HEK293 (cell line): Measurements from ENCODE around the gene CDRT4.
"Not testable (repeated sequence)": the region's sequence is repeated elsewhere in the genome, so short reads cannot be mapped to it uniquely, and the experiment has no call there.

Source experiments
- CTCF ChIA-PET: fragments of 350-600 bp; formaldehyde crosslinking; extraction: SDS; loops from one replicate; lab custom pipeline; 2021; ENCODE audit warnings: antibody characterized with exemption; lab: Yijun Ruan, JAX
- POLR2A ChIA-PET: fragments of 300-600 bp; formaldehyde crosslinking; extraction: SDS; loops from one replicate; lab custom pipeline; 2020; ENCODE audit warnings: antibody characterized with exemption, inconsistent platforms; lab: Yijun Ruan, JAX
- H3K27ac ChIP-seq: fragments of 200-500 bp; sonication (Bioruptor generic); 2 replicates; pipeline ENCODE4 v1.5.1; 2014; ENCODE audit warnings: low read depth, low read length, control low read depth, inconsistent platforms; ENCODE audit errors: extremely low read depth
- H3K36me3 ChIP-seq, 2 experiments: fragments of 200-500 bp in 1 of 2; sonication (Bioruptor generic) in 1 of 2; 1 replicate in 1 of 2; 2 replicates in 1 of 2; pipeline ENCODE4 v1.5.1; 2014 to 2017; ENCODE audit warnings: inconsistent platforms in 2 of 2, low read length in 2 of 2; ENCODE audit not compliant: control insufficient read depth in 2 of 2, insufficient read depth in 1 of 2
- H3K4me1 ChIP-seq: fragments of 200-500 bp; sonication (Bioruptor generic); 2 replicates; pipeline ENCODE4 v1.5.1; 2014; ENCODE audit warnings: mild to moderate bottlenecking, low read length, inconsistent platforms; ENCODE audit not compliant: control insufficient read depth, insufficient read depth
- H3K4me3 ChIP-seq: 2 replicates; pipeline ENCODE4 v1.5.1; 2011; ENCODE audit warnings: low read depth, mild to moderate bottlenecking, control low read depth, low read length, moderate library complexity
- H3K9me3 ChIP-seq: fragments of 200-500 bp; sonication (Bioruptor generic); 2 replicates; pipeline ENCODE4 v1.5.1; 2014; ENCODE audit warnings: low read depth, low read length, inconsistent platforms; ENCODE audit not compliant: control insufficient read depth, insufficient read depth
- GLI2 ChIP-seq: fragments of 450-650 bp; formaldehyde crosslinking; IDR thresholded peaks from 2 replicates; pipeline ENCODE4; 2017; ENCODE audit warnings: missing biosample characterization, missing genetic modification characterization, low read depth, borderline replicate concordance
- ZNF132 ChIP-seq: fragments of 450-650 bp; formaldehyde crosslinking; IDR thresholded peaks from 2 replicates; pipeline ENCODE4 v1.5.1; 2017; ENCODE audit warnings: missing biosample characterization, missing genetic modification characterization, borderline replicate concordance
- ZNF140 ChIP-seq: fragments of 450-650 bp; formaldehyde crosslinking; IDR thresholded peaks from 2 replicates; pipeline ENCODE4 v1.5.1; 2016; ENCODE audit warnings: missing biosample characterization, missing genetic modification characterization
- ZNF146 ChIP-seq: fragments of 450-650 bp; formaldehyde crosslinking; IDR thresholded peaks from 2 replicates; pipeline ENCODE4 v1.5.1; 2016; ENCODE audit warnings: missing biosample characterization, missing genetic modification characterization
- ZNF157 ChIP-seq: fragments of 450-650 bp; formaldehyde crosslinking; IDR thresholded peaks from 2 replicates; pipeline ENCODE4 v1.5.1; 2016; ENCODE audit warnings: missing biosample characterization, missing genetic modification characterization
- ZNF221 ChIP-seq: fragments of 450-650 bp; formaldehyde crosslinking; IDR thresholded peaks from 2 replicates; pipeline ENCODE4 v1.5.1; 2017; ENCODE audit warnings: missing biosample characterization, missing genetic modification characterization, borderline replicate concordance
- ZNF394 ChIP-seq: fragments of 450-650 bp; formaldehyde crosslinking; IDR thresholded peaks from 2 replicates; pipeline ENCODE4 v1.5.1; 2016; ENCODE audit warnings: missing biosample characterization, missing genetic modification characterization, mild to moderate bottlenecking, moderate library complexity, borderline replicate concordance
- ZNF404 ChIP-seq: fragments of 450-650 bp; formaldehyde crosslinking; IDR thresholded peaks from 2 replicates; pipeline ENCODE4 v1.5.1; 2017; ENCODE audit warnings: missing biosample characterization, missing genetic modification characterization
- ZNF530 ChIP-seq: fragments of 450-650 bp; formaldehyde crosslinking; IDR thresholded peaks from 2 replicates; pipeline ENCODE4 v1.5.1; 2016; ENCODE audit warnings: low read depth, missing biosample characterization, missing genetic modification characterization
- ZNF571 ChIP-seq: fragments of 450-650 bp; formaldehyde crosslinking; IDR thresholded peaks from 2 replicates; pipeline ENCODE4 v1.5.0; 2017; ENCODE audit warnings: missing biosample characterization, missing genetic modification characterization
- ZNF596 ChIP-seq: fragments of 450-650 bp; IDR thresholded peaks from 2 replicates; pipeline ENCODE4 v1.5.0; 2018; ENCODE audit warnings: missing biosample characterization, mild to moderate bottlenecking, missing genetic modification characterization, moderate library complexity
- TF ChIP-seq, protein P1 (sequence below): fragments of 450-650 bp; formaldehyde crosslinking; IDR thresholded peaks from 2 replicates; pipeline ENCODE4 v1.5.1; 2016; ENCODE audit warnings: missing biosample characterization, missing genetic modification characterization
- TF ChIP-seq, protein P2 (sequence below): fragments of 450-650 bp; formaldehyde crosslinking; IDR thresholded peaks from 2 replicates; pipeline ENCODE4 v1.5.1; 2016; ENCODE audit warnings: missing biosample characterization, missing genetic modification characterization, low read depth
- TF ChIP-seq, protein P3 (sequence below): fragments of 450-650 bp; IDR thresholded peaks from 2 replicates; pipeline ENCODE4 v1.5.1; 2018; ENCODE audit warnings: missing biosample characterization, missing genetic modification characterization
- TF ChIP-seq, protein P4 (sequence below): fragments of 450-650 bp; formaldehyde crosslinking; IDR thresholded peaks from 2 replicates; pipeline ENCODE4; 2016; ENCODE audit warnings: missing biosample characterization, missing genetic modification characterization
- TF ChIP-seq, protein P5 (sequence below): fragments of 450-650 bp; formaldehyde crosslinking; IDR thresholded peaks from 2 replicates; pipeline ENCODE4 v1.5.1; 2017; ENCODE audit warnings: missing biosample characterization, missing genetic modification characterization
- TF ChIP-seq, protein P6 (sequence below): fragments of 450-650 bp; IDR thresholded peaks from 2 replicates; pipeline ENCODE4 v1.5.1; 2018; ENCODE audit warnings: missing biosample characterization, mild to moderate bottlenecking, missing genetic modification characterization
- TF ChIP-seq, protein P7 (sequence below): fragments of 450-650 bp; formaldehyde crosslinking; IDR thresholded peaks from 2 replicates; pipeline ENCODE4 v1.5.0; 2017; ENCODE audit warnings: missing biosample characterization, missing genetic modification characterization, borderline replicate concordance

Gene CDRT4

DNA sequence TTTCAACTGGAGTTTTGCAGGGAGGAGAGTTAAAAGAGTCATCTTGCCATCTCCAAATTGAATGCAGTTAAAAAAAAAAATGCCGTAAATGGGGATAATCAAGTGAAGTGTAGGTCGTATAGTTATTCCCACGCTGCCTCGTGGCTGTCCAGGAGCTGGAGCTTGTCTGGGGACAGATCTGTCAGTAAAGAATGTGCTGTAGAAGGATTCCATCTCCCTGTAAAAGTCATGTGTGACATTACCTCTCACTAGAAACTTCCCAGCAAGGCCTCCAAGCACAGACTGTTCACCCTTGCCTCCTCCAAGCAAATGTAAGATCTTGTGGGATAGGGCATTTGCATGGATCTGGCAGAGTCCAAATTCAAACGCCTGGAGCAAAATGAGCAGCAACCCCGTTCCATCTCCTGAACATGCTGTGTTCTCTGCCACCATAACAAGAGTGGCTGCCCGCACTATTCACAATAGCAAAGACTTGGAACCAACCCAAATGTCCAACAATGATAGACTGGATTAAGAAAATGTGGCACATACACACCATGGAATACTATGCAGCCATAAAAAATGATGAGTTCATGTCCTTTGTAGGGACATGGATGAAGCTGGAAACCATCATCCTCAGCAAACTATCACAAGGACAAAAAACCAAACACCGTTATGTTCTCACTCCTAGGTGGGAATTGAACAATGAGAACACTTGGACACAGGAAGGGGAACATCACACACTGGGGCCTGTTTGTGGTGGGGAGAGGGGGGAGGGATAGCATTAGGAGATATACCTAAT is 28.0 kb downstream of the CDRT4 start:
- H3K4me3 ChIP-seq, POLR2A ChIA-PET, H3K27ac ChIP-seq, H3K4me1 ChIP-seq, H3K9me3 ChIP-seq: not testable (repeated sequence)
- H3K36me3 ChIP-seq: peaks cover 3 to 22% of the 10 kb centered on the region in 2 experiments; a peak in 2 of 3 replicates
- CTCF ChIA-PET: interaction anchor here (0.6 to 6.9 kb wide), 2 partner anchors 63 to 1871 kb away, joined by 3 to 43 read pairs; no protein-coding TSS in a partner anchor
- TF ChIP-seq, protein P1, sequence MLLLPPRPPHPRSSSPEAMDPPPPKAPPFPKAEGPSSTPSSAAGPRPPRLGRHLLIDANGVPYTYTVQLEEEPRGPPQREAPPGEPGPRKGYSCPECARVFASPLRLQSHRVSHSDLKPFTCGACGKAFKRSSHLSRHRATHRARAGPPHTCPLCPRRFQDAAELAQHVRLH (tag by site-specific recombination): 0 out of 2 replicates have a peak, but pooled peaks have one; percentile 27
- peak; percentile 91 for TF ChIP-seq ZNF146 (tag by site-specific recombination)

DNA sequence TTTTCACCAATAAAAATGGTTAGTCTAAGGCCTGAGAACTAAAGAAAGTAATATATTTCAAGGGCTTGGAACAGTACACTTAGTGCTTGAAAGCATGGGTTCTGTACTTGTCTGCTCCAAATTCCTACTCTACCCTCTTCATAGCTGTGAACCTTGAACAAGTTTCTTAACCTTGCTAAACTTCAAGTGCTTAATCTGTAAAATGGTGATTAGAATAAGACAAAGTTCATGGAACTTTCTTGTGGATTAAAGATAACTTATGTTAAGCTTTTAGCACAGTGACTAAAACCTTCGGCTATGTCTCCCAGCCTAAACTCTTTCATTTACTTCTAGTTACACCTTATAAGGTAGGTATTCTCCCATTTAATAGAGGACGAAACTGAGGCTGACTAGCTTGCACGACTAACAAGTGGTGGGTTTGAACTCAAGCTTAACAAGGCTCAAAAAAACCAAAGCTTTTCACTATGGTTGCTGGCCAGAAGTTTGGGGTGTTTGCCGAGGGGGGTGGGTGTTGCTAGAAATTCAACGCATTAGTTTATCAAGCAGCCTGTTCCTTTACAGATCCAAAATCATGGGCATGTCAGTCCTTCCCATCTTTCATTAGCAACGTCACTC is 28.8 kb downstream of the CDRT4 start:
- no peak for TF ChIP-seq ZNF221 (tag by site-specific recombination)
- TF ChIP-seq, protein P2, sequence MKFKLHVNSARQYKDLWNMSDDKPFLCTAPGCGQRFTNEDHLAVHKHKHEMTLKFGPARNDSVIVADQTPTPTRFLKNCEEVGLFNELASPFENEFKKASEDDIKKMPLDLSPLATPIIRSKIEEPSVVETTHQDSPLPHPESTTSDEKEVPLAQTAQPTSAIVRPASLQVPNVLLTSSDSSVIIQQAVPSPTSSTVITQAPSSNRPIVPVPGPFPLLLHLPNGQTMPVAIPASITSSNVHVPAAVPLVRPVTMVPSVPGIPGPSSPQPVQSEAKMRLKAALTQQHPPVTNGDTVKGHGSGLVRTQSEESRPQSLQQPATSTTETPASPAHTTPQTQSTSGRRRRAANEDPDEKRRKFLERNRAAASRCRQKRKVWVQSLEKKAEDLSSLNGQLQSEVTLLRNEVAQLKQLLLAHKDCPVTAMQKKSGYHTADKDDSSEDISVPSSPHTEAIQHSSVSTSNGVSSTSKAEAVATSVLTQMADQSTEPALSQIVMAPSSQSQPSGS (tag by site-specific recombination): no peak
- TF ChIP-seq ZNF132 (tag by site-specific recombination): no peak
- TF ChIP-seq ZNF404 (tag by site-specific recombination): no peak
- Histone ChIP-seq H3K4me3 (no peak overlapping the region), H3K27ac (no peak overlapping the region), H3K9me3 (no peaks in the 10 kb centered on the region), H3K36me3 (peaks cover 3 to 22% of the 10 kb centered on the region in 2 experiments; a peak in 2 of 3 replicates), H3K4me1 (peaks cover 6% of the 10 kb centered on the region; the same call in 1 of the 2 replicates)
- POLR2A ChIA-PET: no interaction called here
- CTCF ChIA-PET: interaction anchor here (6.9 kb wide), 1 partner anchor 64 kb away, joined by 43 read pairs; no protein-coding TSS in a partner anchor

DNA sequence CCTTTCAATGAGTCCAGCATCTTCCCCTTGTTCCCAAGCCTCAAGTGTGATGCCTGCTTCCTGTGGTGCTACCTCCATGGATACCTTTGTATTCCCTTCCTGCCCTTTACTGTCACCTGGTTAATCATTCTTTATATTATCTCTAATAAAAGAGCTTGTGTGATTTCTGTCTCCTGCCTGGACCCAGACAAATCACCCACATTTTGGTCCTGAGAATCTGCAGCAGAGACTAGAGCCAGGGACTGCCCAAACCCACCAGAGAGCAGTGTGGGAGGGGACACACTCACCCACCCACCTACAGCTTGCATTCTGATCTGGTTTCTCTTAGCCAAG is 30.2 kb downstream of the CDRT4 start:
- no peak overlapping the region for H3K27ac ChIP-seq
- peaks cover 0 to 22% of the 10 kb centered on the region in 2 experiments; a peak in 1 of 3 replicates for H3K36me3 ChIP-seq
- no peak overlapping the region for H3K4me3 ChIP-seq
- ChIA-PET POLR2A (no interaction called here), CTCF (interaction anchor here (0.6 to 6.9 kb wide), 10 partner anchors 8 to 200 kb away, joined by 3 to 43 read pairs (median 5); no protein-coding TSS in a partner anchor)
- no peaks in the 10 kb centered on the region for H3K9me3 ChIP-seq
- H3K4me1 ChIP-seq: peaks cover 6% of the 10 kb centered on the region; the same call in 1 of the 2 replicates
- TF ChIP-seq ZNF530 (tag by site-specific recombination) (no peak), ZNF394 (tag by site-specific recombination) (no peak), ZNF571 (no peak), GLI2 (tag by site-specific recombination) (no peak), ZNF140 (tag by site-specific recombination) (no peak), ZNF157 (tag by site-specific recombination) (no peak), ZNF596 (tag by site-specific recombination) (no peak)
- TF ChIP-seq, protein P3, sequence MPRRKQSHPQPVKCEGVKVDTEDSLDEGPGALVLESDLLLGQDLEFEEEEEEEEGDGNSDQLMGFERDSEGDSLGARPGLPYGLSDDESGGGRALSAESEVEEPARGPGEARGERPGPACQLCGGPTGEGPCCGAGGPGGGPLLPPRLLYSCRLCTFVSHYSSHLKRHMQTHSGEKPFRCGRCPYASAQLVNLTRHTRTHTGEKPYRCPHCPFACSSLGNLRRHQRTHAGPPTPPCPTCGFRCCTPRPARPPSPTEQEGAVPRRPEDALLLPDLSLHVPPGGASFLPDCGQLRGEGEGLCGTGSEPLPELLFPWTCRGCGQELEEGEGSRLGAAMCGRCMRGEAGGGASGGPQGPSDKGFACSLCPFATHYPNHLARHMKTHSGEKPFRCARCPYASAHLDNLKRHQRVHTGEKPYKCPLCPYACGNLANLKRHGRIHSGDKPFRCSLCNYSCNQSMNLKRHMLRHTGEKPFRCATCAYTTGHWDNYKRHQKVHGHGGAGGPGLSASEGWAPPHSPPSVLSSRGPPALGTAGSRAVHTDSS: no peak
- TF ChIP-seq, protein P4, sequence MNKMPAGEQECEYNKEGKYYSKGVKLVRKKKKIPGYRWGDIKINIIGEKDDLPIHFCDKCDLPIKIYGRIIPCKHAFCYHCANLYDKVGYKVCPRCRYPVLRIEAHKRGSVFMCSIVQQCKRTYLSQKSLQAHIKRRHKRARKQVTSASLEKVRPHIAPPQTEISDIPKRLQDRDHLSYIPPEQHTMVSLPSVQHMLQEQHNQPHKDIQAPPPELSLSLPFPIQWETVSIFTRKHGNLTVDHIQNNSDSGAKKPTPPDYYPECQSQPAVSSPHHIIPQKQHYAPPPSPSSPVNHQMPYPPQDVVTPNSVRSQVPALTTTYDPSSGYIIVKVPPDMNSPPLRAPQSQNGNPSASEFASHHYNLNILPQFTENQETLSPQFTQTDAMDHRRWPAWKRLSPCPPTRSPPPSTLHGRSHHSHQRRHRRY (tag by site-specific recombination): no peak
- TF ChIP-seq, protein P5, sequence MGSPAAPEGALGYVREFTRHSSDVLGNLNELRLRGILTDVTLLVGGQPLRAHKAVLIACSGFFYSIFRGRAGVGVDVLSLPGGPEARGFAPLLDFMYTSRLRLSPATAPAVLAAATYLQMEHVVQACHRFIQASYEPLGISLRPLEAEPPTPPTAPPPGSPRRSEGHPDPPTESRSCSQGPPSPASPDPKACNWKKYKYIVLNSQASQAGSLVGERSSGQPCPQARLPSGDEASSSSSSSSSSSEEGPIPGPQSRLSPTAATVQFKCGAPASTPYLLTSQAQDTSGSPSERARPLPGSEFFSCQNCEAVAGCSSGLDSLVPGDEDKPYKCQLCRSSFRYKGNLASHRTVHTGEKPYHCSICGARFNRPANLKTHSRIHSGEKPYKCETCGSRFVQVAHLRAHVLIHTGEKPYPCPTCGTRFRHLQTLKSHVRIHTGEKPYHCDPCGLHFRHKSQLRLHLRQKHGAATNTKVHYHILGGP (tag by site-specific recombination): no peak
- TF ChIP-seq, protein P6, sequence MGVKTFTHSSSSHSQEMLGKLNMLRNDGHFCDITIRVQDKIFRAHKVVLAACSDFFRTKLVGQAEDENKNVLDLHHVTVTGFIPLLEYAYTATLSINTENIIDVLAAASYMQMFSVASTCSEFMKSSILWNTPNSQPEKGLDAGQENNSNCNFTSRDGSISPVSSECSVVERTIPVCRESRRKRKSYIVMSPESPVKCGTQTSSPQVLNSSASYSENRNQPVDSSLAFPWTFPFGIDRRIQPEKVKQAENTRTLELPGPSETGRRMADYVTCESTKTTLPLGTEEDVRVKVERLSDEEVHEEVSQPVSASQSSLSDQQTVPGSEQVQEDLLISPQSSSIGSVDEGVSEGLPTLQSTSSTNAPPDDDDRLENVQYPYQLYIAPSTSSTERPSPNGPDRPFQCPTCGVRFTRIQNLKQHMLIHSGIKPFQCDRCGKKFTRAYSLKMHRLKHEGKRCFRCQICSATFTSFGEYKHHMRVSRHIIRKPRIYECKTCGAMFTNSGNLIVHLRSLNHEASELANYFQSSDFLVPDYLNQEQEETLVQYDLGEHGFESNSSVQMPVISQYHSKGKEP: no peak
- TF ChIP-seq, protein P7, sequence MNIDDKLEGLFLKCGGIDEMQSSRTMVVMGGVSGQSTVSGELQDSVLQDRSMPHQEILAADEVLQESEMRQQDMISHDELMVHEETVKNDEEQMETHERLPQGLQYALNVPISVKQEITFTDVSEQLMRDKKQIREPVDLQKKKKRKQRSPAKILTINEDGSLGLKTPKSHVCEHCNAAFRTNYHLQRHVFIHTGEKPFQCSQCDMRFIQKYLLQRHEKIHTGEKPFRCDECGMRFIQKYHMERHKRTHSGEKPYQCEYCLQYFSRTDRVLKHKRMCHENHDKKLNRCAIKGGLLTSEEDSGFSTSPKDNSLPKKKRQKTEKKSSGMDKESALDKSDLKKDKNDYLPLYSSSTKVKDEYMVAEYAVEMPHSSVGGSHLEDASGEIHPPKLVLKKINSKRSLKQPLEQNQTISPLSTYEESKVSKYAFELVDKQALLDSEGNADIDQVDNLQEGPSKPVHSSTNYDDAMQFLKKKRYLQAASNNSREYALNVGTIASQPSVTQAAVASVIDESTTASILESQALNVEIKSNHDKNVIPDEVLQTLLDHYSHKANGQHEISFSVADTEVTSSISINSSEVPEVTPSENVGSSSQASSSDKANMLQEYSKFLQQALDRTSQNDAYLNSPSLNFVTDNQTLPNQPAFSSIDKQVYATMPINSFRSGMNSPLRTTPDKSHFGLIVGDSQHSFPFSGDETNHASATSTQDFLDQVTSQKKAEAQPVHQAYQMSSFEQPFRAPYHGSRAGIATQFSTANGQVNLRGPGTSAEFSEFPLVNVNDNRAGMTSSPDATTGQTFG (tag by site-specific recombination): no peak
